Ureter (tissue), 1 donor: Measurements from ENCODE around the gene SSR1. TPM values are rescaled to one million over a fixed set of nuclear protein-coding genes. Genes with fewer than 3 reads are reported as not detected.
"Not testable (repeated sequence)": the region's sequence is repeated elsewhere in the genome, so short reads cannot be mapped to it uniquely, and the experiment has no call there.

Experiments used
- DNase-seq: peaks from one replicate; pipeline ENCODE4 v3.0.0-alpha.2; 2020; ENCODE audit warnings: low spot score
- total RNA-seq: library from RNA; stranded (reverse); gene quantifications from one replicate; pipeline ENCODE4 v1.2.4, GENCODE V29; 2023
- donor health status: DM: yes; HTN: yes; CAD: no.

Gene SSR1
- total RNA-seq: 116 TPM

DNA sequence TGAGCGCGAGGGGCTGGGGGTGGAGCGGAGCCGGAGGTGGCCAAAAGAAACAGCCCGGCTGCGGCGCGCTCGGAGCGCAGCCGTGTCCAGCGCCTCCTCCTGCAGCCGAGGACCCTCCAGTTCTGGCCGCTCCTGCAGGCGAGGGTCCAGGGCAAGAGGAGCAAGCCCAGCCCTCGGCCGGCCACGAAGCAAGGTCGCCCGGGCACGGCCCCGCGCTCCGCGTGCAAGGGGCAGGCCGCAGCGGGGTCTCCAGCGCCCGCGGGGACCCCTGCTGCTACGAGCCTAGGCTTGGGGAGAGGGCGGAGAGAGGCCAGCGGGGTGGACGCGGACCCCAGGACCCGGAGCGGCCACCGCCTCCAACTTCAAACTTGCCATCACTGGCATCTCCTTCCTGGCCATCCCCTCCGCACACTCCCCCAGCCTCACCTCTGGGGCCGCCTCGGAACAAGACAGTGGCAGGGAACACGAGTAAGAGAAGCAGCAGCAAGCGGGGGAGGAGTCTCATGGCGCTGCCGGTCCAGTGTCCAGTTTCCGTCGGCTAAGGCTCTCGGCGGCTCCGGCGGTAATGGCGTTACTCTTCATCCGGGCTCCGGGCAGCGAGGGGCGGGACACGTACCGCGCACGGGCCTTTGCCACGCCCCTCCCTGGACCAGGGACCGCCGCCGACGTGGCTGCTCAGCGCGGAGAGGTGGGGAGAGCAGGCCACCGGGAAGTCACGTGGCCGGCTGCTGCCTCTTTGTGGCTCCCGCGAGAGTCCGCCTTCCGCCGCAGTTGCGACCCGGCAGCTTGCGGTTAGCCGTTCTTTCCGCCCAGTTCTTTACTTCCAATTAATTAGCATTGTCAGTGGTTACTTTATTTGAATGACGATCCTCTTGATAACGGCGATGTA lies at the start of gene SSR1:
Gene SSR1, minus strand, starts transcription at position 584 of the 889 bp plus-strand sequence. Its CDS starts 79 bp downstream, at position 505.
- DNase-seq: peak; percentile 97

DNA sequence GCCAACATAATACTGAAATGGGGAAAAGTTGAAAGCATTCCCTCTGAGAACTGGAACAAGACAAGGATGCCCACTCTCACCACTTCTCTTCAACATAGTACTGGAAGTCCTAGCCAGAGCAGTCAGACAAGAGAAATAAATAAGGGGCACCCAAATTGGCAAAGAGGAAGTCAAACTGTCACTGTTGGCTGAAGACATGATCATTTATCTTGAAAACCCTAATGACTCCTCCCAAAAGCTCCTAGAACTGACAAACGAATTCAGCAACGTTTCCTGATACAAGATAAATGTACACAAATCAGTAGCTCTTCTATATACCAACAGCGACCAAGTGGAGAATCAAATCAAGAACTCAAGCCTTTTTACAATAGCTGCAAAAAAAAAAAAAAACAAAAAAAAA lies 38.9 kb upstream of the SSR1 start:
- not testable (repeated sequence) for DNase-seq

DNA sequence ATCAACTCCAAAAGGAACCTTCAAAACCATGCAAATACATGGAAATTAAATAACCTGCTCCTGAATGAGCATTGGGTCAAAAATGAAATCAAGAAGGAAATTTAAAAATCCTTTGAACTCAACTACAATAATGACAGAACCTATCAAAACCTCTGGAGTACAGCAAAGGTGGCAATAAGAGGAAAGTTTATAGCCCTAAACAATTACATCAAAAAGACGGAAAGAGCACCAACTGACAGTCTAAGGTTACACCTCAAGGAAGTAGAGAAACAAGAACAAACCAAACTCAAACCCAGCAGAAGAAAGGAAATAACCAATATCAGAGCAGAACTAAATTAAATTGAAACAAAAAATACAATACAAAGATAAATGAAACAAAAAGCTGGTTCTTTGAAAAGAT lies 37.6 kb upstream of the SSR1 start:
- DNase-seq: not testable (repeated sequence)

DNA sequence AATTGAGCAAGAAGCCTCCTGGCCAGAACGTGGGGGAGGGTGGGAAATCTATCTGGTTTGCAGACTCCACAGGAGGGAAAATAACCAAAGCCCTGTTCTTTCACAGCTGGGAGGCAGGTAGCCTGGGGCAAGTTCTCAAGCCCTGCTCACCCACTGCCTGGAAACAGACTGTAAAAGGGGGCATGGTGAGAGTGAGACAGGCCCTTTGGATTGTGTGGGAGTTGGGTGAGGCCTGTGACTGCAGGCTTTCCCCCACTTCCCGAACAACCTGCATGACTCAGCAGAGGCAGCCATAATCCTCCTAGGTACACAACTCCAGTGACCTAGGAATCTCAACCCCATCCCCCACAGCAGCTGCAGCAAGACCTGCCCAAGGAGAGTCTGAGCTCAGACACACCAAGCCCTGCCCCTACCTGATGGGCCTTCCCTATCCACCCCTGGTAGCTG lies 34.6 kb upstream of the SSR1 start:
- DNase-seq: not testable (repeated sequence)

DNA sequence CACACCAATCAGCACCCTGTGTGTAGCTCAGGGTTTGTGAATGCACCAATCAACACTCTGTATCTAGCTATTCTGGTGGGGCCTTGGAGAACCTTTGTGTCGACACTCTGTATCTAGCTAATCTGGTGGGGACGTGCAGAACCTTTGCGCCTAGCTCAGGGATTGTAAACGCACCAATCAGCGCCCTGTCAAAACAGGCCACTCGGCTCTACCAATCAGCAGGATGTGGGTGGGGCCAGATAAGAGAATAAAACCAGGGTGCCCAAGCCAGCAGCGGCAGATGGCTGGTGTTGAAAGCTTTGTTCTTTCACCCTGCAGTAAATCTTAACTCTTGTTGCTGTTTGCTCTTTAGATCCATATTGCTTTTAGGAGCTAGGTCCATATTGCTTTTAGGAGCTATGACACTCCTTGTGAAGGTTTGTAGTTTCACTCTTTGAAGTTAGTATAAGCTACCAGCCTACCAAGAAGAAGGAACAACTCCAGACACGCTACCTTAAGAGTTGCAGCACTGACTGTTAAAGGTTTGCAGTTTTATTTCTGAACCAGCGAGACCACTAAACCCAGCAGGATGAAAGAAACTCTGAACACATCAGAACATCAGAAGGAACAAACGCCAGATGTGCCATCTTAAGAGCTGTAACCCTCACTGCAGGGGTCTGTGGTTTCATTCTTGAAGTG lies 31.9 kb upstream of the SSR1 start:
- not testable (repeated sequence) for DNase-seq

DNA sequence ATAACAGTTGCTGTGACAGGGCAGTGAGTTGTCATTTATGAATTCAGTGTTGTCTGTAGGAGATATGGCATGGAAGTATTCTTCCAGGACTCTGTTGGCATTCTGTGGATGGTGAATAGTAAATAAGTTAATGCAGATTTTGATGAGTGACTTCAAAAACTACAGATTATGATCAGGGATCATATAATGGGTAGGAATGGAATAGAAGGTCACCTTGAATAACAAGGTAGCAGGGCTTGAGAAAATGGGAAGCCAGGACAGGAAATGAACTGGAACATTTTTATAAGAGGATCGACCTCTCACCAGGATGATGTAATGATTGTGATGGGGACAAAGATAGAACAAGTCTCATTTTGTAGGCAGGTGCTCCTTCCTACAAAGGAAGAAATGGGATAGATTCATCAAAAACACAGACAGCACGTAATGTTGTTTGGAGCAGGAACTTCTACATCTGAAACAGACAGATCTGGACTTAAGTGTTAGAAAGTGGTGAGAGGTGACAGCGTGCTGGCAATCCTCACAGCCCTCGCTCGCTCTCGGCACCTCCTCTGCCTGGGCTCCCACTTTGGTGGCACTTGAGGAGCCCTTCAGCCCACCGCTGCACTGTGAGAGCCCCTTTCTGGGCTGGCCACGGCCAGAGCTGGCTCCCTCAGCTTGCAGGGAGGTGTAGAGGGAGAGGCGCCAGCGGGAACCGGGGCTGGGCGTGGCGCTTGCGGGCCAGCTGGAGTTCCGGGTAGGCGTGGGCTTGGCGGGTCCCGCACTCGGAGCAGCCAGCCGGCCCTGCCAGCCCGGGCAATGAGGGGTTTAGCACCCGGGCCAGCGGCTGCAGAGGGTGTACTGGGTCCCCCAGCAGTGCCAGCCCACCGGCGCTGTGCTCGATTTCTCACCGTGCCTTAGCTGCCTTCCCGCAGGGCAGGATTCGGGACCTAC lies 30.8 kb upstream of the SSR1 start:
- no peak for DNase-seq

DNA sequence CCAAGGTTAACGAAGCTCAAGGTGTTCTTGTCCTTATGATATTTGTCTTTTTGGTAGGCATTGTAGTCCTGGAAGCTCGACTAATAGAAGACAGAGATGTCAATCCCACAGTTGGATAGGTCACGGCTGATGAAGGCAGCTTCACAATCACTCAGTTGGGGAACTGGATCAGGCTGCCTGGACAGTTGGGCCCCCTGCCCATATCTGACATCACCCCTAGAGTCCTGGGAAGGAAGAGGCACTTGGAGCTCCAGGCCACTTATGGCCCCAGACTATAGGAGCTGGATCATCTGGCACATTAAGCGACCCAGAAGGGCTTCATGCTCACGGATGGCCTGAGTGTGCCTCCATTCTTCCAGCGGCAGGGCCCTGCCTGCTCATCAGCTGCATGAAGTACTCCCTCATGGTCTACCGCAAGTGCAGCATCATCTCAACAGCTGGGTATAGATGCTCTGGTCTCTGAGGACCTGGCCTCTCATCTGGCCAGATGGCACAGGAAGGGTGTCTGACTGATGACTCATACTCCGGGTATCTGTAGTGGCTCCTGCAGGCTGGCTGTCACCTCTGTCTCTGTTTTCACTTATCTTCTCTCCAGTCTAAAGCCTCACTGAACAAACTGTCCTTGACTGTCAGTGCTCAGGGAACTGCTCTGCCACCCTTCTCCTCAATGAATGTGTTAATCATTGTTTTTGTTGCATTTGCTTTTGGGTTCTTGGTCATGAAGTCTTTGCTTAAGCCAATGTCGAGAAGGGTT lies 29.2 kb upstream of the SSR1 start:
- DNase-seq: no peak

DNA sequence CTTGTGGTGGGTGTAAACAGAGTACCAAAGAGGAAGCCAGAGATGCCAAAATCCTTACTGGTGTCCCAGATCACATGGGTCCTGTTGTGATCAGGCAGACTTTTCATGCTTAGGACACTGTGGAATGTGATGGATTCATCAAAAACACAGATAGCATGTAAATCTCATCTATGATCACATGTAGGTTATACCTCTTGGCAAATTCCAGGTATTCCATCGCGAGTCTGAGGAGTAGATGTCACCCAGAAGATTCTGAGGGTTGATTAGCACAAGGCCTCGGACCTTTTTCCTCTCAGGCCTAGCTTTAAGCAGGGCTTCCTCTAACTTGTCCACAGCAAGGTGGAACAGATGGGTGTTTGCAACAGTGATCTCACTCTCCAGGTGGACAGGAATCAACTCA lies 28.3 kb upstream of the SSR1 start:
- DNase-seq: no peak

DNA sequence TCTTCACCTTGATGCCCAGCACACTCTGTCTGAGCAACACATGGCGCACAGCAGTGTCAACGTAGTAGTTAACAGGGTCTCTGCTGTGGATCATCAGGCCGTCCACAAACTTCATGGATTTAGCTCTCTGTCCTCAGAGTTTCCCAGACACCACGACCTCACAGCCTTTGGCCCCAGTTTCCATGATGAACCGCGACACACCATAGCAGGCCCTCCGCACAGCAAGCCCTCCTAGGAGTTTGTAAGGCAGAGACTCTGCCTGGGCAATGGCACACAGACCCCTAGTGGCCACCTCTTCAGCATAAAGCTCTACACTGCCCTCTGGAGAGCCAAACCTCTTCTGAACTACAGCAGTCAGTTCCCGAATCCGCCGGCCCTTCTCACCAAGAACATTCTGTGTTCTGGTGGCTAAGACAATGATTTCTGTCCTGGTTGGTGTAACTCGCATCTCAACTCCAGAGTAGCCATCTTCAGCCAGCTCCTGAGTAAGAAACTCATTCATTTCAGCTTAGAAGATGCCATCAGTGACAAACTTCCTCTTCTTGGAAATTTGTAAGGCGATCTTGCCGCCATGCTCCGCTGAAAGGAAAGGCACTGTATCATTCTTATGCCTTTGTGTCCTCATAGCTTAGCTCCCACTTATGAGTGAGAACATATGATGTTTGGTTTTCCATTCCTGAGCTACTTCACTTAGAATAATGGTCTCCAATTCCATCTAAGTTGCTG lies 26.2 kb upstream of the SSR1 start:
- DNase-seq: not testable (repeated sequence)

DNA sequence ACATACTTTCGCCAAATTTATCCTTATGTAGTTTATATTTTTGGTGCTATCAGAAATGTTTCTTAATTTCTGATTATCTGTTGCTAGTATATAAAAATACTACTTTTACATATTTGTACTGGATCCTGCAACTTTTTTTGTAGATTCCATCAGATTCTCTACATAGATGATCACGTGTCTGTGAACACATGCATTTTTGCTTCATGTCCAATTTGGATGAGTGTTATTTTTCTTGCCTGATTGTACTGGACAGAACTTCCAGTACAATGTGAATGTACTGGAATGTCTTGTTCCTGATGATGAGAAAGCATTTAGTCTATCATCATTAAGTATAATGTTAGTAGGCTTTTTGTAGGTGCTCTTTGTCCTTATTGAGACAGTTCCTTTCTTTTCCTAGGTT lies 25.0 kb upstream of the SSR1 start:
- no peak for DNase-seq

DNA sequence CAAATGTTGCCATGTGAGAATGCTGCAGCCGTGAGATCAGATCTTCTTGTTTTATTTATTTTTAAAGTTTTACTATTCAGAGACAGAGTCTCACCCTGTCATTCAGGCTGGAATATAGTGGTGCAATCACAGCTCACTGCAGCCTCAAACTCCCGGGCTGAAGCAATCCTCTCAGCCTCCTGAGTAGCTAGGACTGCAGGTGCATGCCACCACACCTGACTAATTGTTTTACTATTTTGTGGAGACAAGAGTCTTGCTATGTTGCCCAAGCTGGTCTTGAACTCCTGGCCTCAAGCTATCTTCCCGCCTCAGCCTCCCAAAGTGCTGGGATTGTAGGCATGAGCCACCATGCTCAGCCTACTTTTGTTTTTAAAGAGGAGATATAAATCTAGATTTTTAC lies 22.5 kb upstream of the SSR1 start:
- no peak for DNase-seq

DNA sequence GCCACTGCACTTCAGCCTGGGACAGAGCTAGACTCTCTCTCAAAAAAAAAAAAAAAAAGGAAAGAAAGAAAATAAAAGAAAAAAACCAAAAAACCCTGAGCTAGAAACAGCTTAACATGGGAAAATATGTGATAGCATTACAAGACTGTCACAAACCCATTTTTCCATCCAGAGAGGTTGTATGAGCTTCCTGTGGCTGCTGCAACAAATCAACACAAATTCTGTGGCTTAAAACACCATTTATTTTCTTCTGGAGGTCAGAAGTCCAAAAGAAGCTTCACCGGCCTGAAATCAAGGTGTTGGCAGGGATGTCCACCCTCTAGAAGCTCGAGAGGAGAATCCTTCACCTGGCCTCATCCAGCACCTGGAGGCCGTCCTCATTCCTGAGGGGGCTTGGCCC lies 21.7 kb upstream of the SSR1 start:
- no peak for DNase-seq

DNA sequence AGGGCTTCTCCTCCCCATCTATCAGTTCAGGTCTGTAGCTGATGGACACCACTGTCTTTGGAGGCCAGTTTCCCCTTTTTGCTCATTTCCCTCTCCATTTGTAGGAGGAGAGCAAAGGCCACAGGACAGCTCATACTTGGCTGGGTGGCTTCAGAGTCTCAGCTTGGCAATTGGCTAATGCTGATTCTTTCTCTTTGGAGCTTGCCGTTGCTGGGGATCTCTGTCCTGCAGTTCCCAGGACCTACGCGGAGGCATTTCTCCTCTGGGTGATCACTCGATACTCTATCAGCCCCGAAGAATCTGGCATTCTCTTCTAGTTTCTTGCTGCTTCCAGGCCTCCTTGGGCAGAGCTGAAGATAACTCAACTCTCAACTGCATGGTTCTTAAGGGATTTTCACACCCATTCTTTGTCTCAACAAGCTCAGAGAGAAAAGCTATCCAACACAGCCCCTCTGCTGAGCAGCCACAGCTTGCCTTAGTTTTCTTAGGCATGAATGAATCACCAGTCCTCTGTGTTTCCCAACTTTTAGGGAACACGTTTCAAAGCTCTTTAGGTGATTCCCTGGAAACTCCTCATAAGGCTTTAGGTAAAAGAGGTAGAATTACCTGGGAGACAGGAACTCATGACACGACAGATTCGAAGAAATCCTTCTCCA lies 19.2 kb upstream of the SSR1 start:
- no peak for DNase-seq

DNA sequence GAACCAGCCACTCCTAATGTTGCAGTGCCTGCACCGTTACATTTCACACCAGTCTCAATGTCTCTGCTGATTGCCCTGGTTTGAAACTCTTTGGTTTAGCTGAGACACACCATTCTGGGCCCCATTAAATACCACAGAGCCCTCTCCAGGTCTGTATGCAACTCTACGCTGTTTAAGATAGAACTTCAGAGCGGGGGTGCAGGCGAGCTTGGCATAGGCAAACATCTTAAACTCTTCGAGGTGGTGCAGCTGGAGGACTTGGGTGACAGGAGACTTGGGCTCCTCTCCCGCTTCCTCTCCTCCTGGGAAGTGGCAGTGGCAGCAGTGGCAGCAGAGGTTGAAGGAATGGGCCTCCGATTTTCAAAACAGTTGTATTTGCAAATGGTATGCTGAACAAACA lies 18.5 kb upstream of the SSR1 start:
- no peak for DNase-seq

DNA sequence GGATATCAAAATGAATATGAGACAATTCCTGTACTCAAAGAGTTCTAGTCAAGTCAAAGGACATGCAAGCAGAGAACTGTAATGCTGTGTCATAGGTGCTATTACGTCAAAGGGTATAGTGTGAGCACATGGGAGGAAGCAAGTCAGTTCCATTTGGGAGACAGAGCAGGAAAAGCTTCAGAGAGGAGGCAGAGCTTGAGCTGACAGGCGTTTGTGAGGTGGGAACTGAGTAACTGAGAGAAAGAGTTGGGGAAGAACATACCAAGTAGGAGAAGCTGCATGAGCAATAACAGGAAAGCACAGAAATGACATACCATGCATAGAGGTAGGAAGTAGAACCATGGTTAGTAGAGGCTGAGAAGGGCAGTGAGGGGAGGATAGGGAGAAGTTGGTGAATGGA lies 15.2 kb upstream of the SSR1 start:
- DNase-seq: no peak

DNA sequence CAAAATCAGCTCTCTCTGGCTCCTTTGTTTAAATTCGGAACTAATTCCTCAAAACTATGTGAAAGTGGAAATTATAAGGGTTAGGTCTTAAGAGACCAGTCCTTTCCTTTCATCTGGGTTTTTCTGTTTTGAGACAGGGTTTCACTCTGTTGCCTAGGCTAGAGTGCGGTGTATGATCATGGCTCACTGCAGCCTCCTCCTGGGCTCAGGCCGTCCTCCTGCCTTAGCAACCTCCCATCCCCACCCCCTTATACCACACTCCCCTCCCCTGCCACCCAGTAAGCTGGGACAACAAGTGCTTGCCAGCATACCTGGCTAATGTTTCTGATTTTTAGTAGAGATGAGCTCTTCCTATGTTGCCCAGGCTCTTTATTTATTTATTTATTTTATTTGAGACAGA lies 12.8 kb upstream of the SSR1 start:
- no peak for DNase-seq

DNA sequence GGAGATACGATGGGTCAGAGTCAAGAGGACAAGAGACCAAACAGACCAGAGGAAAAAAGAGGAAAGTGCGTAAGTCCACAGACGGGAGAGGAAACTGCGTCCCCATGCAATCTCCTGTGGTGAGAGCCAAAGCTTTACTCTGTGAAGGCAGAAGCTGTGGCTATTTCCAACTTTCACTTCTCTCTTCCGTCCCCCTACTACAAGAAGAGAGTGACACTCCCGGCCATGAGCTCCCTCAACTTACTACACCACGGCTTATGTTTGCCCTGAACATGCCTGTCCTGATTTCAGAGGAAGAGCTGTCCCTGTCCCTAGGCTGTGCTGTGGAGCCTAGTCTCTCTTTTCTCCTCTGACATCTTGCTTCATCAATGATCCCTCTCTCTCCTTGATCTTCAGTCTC lies 11.5 kb upstream of the SSR1 start:
- no peak for DNase-seq

DNA sequence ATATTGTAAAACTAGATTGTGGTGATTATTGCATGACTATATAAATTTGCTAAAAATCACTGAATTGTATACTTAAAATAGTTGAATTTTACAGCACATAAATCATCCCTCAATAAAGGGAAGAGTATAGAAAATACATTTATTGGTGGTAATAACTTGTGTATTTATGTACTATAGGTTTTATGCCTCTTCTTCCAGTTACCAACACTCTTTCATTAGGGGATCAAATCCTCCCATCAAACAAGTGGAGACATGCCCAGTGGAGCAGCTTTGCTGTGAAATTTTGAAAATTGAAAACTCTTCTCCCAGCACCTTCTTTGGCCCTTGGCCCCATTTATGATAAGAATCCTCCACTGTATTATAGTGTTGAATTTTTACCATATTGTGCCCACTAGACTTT lies 10.1 kb upstream of the SSR1 start:
- DNase-seq: no peak

DNA sequence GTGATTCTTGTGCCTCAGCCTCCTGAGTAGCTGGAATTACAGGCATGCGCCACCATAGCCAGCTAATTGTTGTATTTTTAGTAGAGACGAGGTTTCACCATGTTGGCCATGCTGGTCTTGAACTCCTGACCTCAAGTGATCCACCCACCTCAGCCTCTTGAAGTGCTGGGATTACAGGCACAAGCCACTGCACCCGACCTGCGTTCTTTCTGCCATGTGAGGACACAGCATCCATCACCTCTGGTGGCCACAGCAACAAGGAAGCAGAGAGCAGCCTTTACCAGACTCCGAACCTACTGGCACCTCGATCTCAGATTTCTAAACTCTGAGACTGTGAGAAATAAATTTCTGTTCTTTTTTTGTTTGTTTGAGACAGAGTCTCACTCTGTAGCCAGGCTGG lies 8.9 kb upstream of the SSR1 start:
- DNase-seq: not testable (repeated sequence)

DNA sequence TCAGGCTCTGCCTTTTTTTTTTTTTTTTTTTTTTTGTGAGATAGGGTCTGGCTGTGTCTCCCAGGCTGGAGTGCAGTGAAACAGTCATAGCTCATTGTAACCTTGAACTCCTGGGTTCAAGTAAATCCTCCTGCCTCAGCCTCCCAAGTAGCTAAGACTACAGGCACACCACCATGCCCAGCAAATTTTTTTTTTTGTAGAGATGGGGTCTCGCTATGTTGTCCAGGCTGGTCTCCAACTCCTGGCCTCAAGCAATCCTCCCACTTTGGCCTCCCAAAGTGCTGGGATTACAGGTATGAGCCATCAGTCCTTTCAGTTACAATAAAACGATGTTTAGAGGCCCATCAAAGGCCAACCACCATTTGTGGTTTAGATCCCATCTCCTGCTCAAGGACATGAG lies 6.4 kb upstream of the SSR1 start:
- not testable (repeated sequence) for DNase-seq
